ENCODE data around the gene NKPD1.

The NKPD1 gene

GRCh38 chr19:45117671-45118070, 43.1 kb downstream of the NKPD1 start:
- DNase-seq (ENCODE audit: low spot score): no peak

GRCh38 chr19:45117167-45117594, 43.6 kb downstream of the NKPD1 start:
- no peak for DNase-seq (ENCODE audit: low spot score)

GRCh38 chr19:45115809-45116615, 44.8 kb downstream of the NKPD1 start:
- no peak for DNase-seq (ENCODE audit: low spot score)

- no peak for DNase-seq (ENCODE audit: low spot score)
Observed at GRCh38 chr19:45114116-45114515, 46.7 kb downstream of the NKPD1 start.

DNA sequence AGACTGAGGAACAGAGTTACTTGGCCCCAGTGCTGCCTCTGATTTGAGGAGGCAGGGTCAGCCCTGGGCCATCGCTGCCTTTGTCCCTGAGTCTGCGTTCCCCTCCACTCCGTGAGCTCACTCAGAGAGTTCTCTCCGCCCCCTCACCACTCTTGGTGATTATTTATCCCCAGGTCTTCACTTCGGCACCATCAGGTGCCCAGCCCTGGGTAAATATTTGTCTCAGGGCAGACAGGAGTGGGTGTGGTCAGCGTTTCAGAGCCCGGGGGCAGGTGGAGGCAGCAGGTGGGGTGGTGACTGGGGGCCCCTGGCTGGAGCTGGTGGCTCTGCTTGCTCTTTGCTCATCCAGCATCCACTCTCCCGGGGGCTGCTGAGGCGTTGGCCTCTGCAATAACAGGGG, 47.2 kb downstream of the NKPD1 start:
- no peak for DNase-seq (ENCODE audit: low spot score)

GRCh38 chr19:45112111-45112827, 48.5 kb downstream of the NKPD1 start:
- no peak for DNase-seq (ENCODE audit: low spot score)

Measured in hematopoietic multipotent progenitor cell treated with erythropoietin and hydrocortisone succinate and interleukin-3 and kit ligand, for 15 days (in vitro differentiated cells).